KMS-11 (cell line): Measurements from ENCODE around the gene KIAA0319L.

Source experiments
- H2AFZ ChIP-seq: fragments of 200-600 bp; sonication (generic); 2 replicates; pipeline ENCODE4 v1.6.1; 2016; ENCODE audit warnings: antibody characterized with exemption, mixed run types, low read depth
- H3K27ac ChIP-seq: fragments of 200-600 bp; sonication (generic); 2 replicates; pipeline ENCODE4 v1.6.1; 2016; ENCODE audit warnings: mild to moderate bottlenecking, mixed run types
- H3K27me3 ChIP-seq: fragments of 200-600 bp; sonication (generic); 2 replicates; pipeline ENCODE4 v1.6.1; 2017; ENCODE audit warnings: mild to moderate bottlenecking, low read depth, mixed run types, moderate library complexity; ENCODE audit not compliant: insufficient read depth
- H3K36me3 ChIP-seq: fragments of 200-600 bp; sonication (generic); 2 replicates; pipeline ENCODE4 v1.6.1; 2017; ENCODE audit warnings: mild to moderate bottlenecking, mixed run types; ENCODE audit not compliant: insufficient read depth
- H3K4me1 ChIP-seq: fragments of 200-600 bp; sonication (generic); 2 replicates; pipeline ENCODE4 v1.6.1; 2016; ENCODE audit warnings: mild to moderate bottlenecking, low read depth, mixed run types; ENCODE audit not compliant: poor library complexity, severe bottlenecking
- H3K4me2 ChIP-seq: fragments of 200-600 bp; sonication (generic); 2 replicates; pipeline ENCODE4 v1.7.0; 2016; ENCODE audit warnings: mild to moderate bottlenecking, mixed run types
- H3K4me3 ChIP-seq: fragments of 200-600 bp; sonication (generic); IDR thresholded peaks from 2 replicates; pipeline ENCODE4 v1.6.1; 2017; ENCODE audit warnings: low read depth, low read length, mixed read lengths; ENCODE audit not compliant: insufficient read depth
- H3K79me2 ChIP-seq: fragments of 200-600 bp; sonication (generic); 2 replicates; pipeline ENCODE4 v1.6.1; 2016; ENCODE audit warnings: low read depth, mixed run types; ENCODE audit not compliant: insufficient read depth
- H3K9ac ChIP-seq: fragments of 200-600 bp; sonication (generic); 2 replicates; pipeline ENCODE4 v1.6.1; 2016; ENCODE audit warnings: mild to moderate bottlenecking, mixed run types
- H4K20me1 ChIP-seq: fragments of 200-600 bp; sonication (generic); 2 replicates; pipeline ENCODE4 v1.6.1; 2016; ENCODE audit warnings: mild to moderate bottlenecking, mixed run types; ENCODE audit not compliant: insufficient read depth
- CTCF ChIP-seq: fragments of 200-600 bp; sonication (generic); conservative IDR thresholded peaks from 2 replicates; pipeline ENCODE4 v1.6.1; 2017; ENCODE audit warnings: low read depth, mild to moderate bottlenecking, antibody characterized with exemption, low read length, moderate library complexity, mixed read lengths

Gene KIAA0319L

GRCh38 chr1:35434703-35435102 lies 122.5 kb downstream of the KIAA0319L start:
- no peak for TF ChIP-seq CTCF
- Histone ChIP-seq H3K4me3 (no peak overlapping the region), H3K4me1 (no peaks in the 10 kb centered on the region), H3K4me2 (no peak overlapping the region), H3K27ac (no peak overlapping the region), H3K27me3 (no peaks in the 10 kb centered on the region), H3K9ac (no peak overlapping the region), H3K79me2 (no peaks in the 10 kb centered on the region), H3K36me3 (no peaks in the 10 kb centered on the region), H2AFZ (no peak overlapping the region), H4K20me1 (no peaks in the 10 kb centered on the region)

- H3K27me3 ChIP-seq = no peaks in the 10 kb centered on the region
- H3K4me3 ChIP-seq = no peak overlapping the region
- no peak overlapping the region for H3K9ac ChIP-seq
- H3K4me1 ChIP-seq = no peaks in the 10 kb centered on the region
- H3K4me2 ChIP-seq = no peak overlapping the region
- no peaks in the 10 kb centered on the region for H4K20me1 ChIP-seq
- no peak overlapping the region for H3K27ac ChIP-seq
- TF ChIP-seq CTCF = no peak
- no peaks in the 10 kb centered on the region for H3K79me2 ChIP-seq
- H3K36me3 ChIP-seq = no peaks in the 10 kb centered on the region
- H2AFZ ChIP-seq = no peak overlapping the region
These were observed 123.5 kb downstream of the KIAA0319L start for GRCh38 chr1:35433714-35434113.

GRCh38 chr1:35432231-35432630 lies 125.0 kb downstream of the KIAA0319L start:
- H3K4me1 ChIP-seq = no peaks in the 10 kb centered on the region
- H3K4me3 ChIP-seq = no peak overlapping the region
- TF ChIP-seq CTCF = no peak
- no peaks in the 10 kb centered on the region for H3K79me2 ChIP-seq
- no peak overlapping the region for H3K4me2 ChIP-seq
- H2AFZ ChIP-seq = no peak overlapping the region
- H3K9ac ChIP-seq = no peak overlapping the region
- H3K27ac ChIP-seq = no peak overlapping the region
- no peaks in the 10 kb centered on the region for H3K27me3 ChIP-seq
- no peaks in the 10 kb centered on the region for H3K36me3 ChIP-seq
- no peaks in the 10 kb centered on the region for H4K20me1 ChIP-seq

GRCh38 chr1:35431173-35431599 lies 126.0 kb downstream of the KIAA0319L start:
- no peaks in the 10 kb centered on the region for H3K27me3 ChIP-seq
- no peaks in the 10 kb centered on the region for H4K20me1 ChIP-seq
- no peak overlapping the region for H2AFZ ChIP-seq
- H3K79me2 ChIP-seq = no peaks in the 10 kb centered on the region
- H3K27ac ChIP-seq = no peak overlapping the region
- no peaks in the 10 kb centered on the region for H3K36me3 ChIP-seq
- no peak overlapping the region for H3K4me2 ChIP-seq
- no peak overlapping the region for H3K4me3 ChIP-seq
- H3K4me1 ChIP-seq = no peaks in the 10 kb centered on the region
- no peak overlapping the region for H3K9ac ChIP-seq
- TF ChIP-seq CTCF = no peak

GRCh38 chr1:35430762-35431161 lies 126.4 kb downstream of the KIAA0319L start:
- Histone ChIP-seq H2AFZ (no peak overlapping the region), H3K4me2 (no peak overlapping the region), H4K20me1 (no peaks in the 10 kb centered on the region), H3K4me1 (no peaks in the 10 kb centered on the region), H3K27me3 (no peaks in the 10 kb centered on the region), H3K27ac (no peak overlapping the region), H3K9ac (no peak overlapping the region), H3K4me3 (no peak overlapping the region), H3K79me2 (no peaks in the 10 kb centered on the region), H3K36me3 (no peaks in the 10 kb centered on the region)
- TF ChIP-seq CTCF = no peak
